Neural crest cell (in vitro differentiated cells): ENCODE data around the gene SAE1. TPM values are rescaled to one million over a fixed set of nuclear protein-coding genes. Genes with fewer than 3 reads are reported as not detected.

Source experiments
- DNase-seq: peaks from one replicate; pipeline ENCODE4 v3.0.0; 2021; ENCODE audit warnings: low read depth, mixed read lengths, low spot score
- H3K27ac Mint-ChIP-seq: one replicate; pipeline ENCODE4 v1.8.0; 2021; ENCODE audit warnings: mild to moderate bottlenecking, mixed read lengths; ENCODE audit not compliant: unreplicated experiment
- H3K27me3 Mint-ChIP-seq: 2 replicates; pipeline ENCODE4 v1.8.0; 2021; ENCODE audit warnings: low read depth, mild to moderate bottlenecking, mixed read lengths
- H3K36me3 Mint-ChIP-seq: 2 replicates; pipeline ENCODE4 v1.8.0; 2021; ENCODE audit warnings: low read depth, mild to moderate bottlenecking, mixed read lengths
- H3K4me1 Mint-ChIP-seq: 2 replicates; pipeline ENCODE4 v1.8.0; 2021; ENCODE audit warnings: mixed read lengths
- H3K4me3 Mint-ChIP-seq: one replicate; pipeline ENCODE4 v1.8.0; 2021; ENCODE audit warnings: mild to moderate bottlenecking, mixed read lengths
- H3K9me3 Mint-ChIP-seq: 2 replicates; pipeline ENCODE4 v1.8.0; 2021; ENCODE audit warnings: mixed read lengths
- CTCF ChIP-seq: fragments of 200-600 bp; sonication (generic); conservative IDR thresholded peaks from 2 replicates; pipeline ENCODE4 v1.5.0; 2021; ENCODE audit warnings: antibody characterized with exemption, mild to moderate bottlenecking
- total RNA-seq: library from RNA; stranded (reverse); gene quantifications from 2 replicates; pipeline ENCODE4 v1.2.1, GENCODE V29; 2021

SAE1 gene
- total RNA-seq, 1 donor from 2014 or later, result 280 TPM

- H3K36me3 Mint-ChIP-seq, result peaks cover 44% of the 10 kb centered on the region
- H3K9me3 Mint-ChIP-seq, result no peaks in the 10 kb centered on the region
- H3K27ac Mint-ChIP-seq, result peak overlapping the region; percentile 10
- no peak overlapping the region for H3K4me3 Mint-ChIP-seq
- no peak for DNase-seq
- no peaks in the 10 kb centered on the region for H3K27me3 Mint-ChIP-seq
- no peak for TF ChIP-seq CTCF
- peaks cover 56% of the 10 kb centered on the region for H3K4me1 Mint-ChIP-seq
Measured at GRCh38 chr19:47152632-47153031, 22.0 kb downstream of the SAE1 start.

- Mint-ChIP-seq H3K4me1 (peaks cover 63% of the 10 kb centered on the region), H3K27ac (no peak overlapping the region), H3K27me3 (no peaks in the 10 kb centered on the region), H3K4me3 (no peak overlapping the region), H3K36me3 (peaks cover 42% of the 10 kb centered on the region), H3K9me3 (no peaks in the 10 kb centered on the region)
- DNase-seq, result no peak
- TF ChIP-seq CTCF, result no peak
Measured at GRCh38 chr19:47153266-47153665, 22.6 kb downstream of the SAE1 start.

- Mint-ChIP-seq H3K27me3 (no peaks in the 10 kb centered on the region), H3K27ac (peak overlapping the region; percentile 2), H3K9me3 (no peaks in the 10 kb centered on the region), H3K4me3 (peak overlapping the region; percentile 20), H3K36me3 (peaks cover 44% of the 10 kb centered on the region), H3K4me1 (peaks cover 68% of the 10 kb centered on the region)
- no peak for DNase-seq
- no peak for TF ChIP-seq CTCF
Measured at GRCh38 chr19:47155148-47155547, 24.5 kb downstream of the SAE1 start.

GRCh38 chr19:47156861-47157430 lies 26.3 kb downstream of the SAE1 start:
- H3K4me3 Mint-ChIP-seq, result peak overlapping the region; percentile 69
- H3K36me3 Mint-ChIP-seq, result peaks cover 32% of the 10 kb centered on the region
- H3K27me3 Mint-ChIP-seq, result no peaks in the 10 kb centered on the region
- no peak for DNase-seq
- H3K27ac Mint-ChIP-seq, result peak overlapping the region; percentile 90
- no peak for TF ChIP-seq CTCF
- H3K4me1 Mint-ChIP-seq, result peaks cover 53% of the 10 kb centered on the region
- no peaks in the 10 kb centered on the region for H3K9me3 Mint-ChIP-seq

GRCh38 chr19:47157431-47158321 lies 27.0 kb downstream of the SAE1 start:
- Mint-ChIP-seq H3K27ac (peak overlapping the region; percentile 90), H3K4me1 (peaks cover 46% of the 10 kb centered on the region), H3K4me3 (peak overlapping the region; percentile 69), H3K36me3 (peaks cover 29% of the 10 kb centered on the region), H3K27me3 (no peaks in the 10 kb centered on the region), H3K9me3 (no peaks in the 10 kb centered on the region)
- DNase-seq, result peak; percentile 47
- TF ChIP-seq CTCF, result peak; percentile 55
